Smooth muscle cell (in vitro differentiated cells): ENCODE data around the gene RPS15. TPM values are rescaled to one million over a fixed set of nuclear protein-coding genes. Genes with fewer than 3 reads are reported as not detected.

ENCODE experiments used
- DNase-seq: peaks from one replicate; lab custom pipeline; 2025; ENCODE audit not compliant: unreplicated experiment; lab: John Stamatoyannopoulos, UW
- H2AFZ ChIP-seq: fragments of 200-600 bp; sonication (generic); 2 replicates; pipeline ENCODE4 v1.6.0; 2016; ENCODE audit warnings: antibody characterized with exemption, low read depth, mild to moderate bottlenecking
- H3F3A ChIP-seq: fragments of 200-600 bp; sonication (generic); 2 replicates; pipeline ENCODE4 v1.6.0; 2017; ENCODE audit warnings: antibody characterized with exemption, low read depth
- H3K27ac ChIP-seq: fragments of 200-600 bp; sonication (generic); 2 replicates; pipeline ENCODE4 v1.5.1; 2016; ENCODE audit warnings: low read depth, mild to moderate bottlenecking
- H3K27me3 ChIP-seq: fragments of 200-600 bp; sonication (generic); 2 replicates; pipeline ENCODE4 v1.6.1; 2016; ENCODE audit warnings: low read depth, mild to moderate bottlenecking
- H3K36me3 ChIP-seq: fragments of 200-600 bp; sonication (generic); 2 replicates; pipeline ENCODE4 v1.5.1; 2016; ENCODE audit warnings: low read depth
- H3K4me1 ChIP-seq: fragments of 200-600 bp; sonication (generic); 2 replicates; pipeline ENCODE4 v1.5.1; 2016; ENCODE audit warnings: low read depth
- H3K4me2 ChIP-seq: fragments of 200-600 bp; sonication (generic); 2 replicates; pipeline ENCODE4 v1.6.0; 2016; ENCODE audit warnings: mild to moderate bottlenecking
- H3K4me3 ChIP-seq: fragments of 200-600 bp; sonication (generic); 2 replicates; pipeline ENCODE4 v1.5.1; 2016; ENCODE audit warnings: mild to moderate bottlenecking
- H3K79me2 ChIP-seq: fragments of 200-600 bp; sonication (generic); 2 replicates; pipeline ENCODE4 v1.6.0; 2016; ENCODE audit warnings: low read depth, mild to moderate bottlenecking
- H3K9ac ChIP-seq: fragments of 200-600 bp; sonication (generic); 2 replicates; pipeline ENCODE4 v1.6.0; 2016; ENCODE audit warnings: low read depth
- H3K9me3 ChIP-seq: fragments of 200-600 bp; sonication (generic); replicated peaks from 2 replicates; pipeline ENCODE4 v1.5.1; 2016; ENCODE audit warnings: low read depth
- H4K20me1 ChIP-seq: fragments of 200-600 bp; sonication (generic); 2 replicates; pipeline ENCODE4 v1.6.0; 2016; ENCODE audit warnings: low read depth
- WGBS: methylation state at CpG from one replicate; pipeline ENCODE4 v1.1.7; 2016; ENCODE audit warnings: low lambda C conversion rate; 5-methylcytosine and 5-hydroxymethylcytosine counted together
- polyA plus RNA-seq: library from polyadenylated mRNA; unstranded; fragments of >200 nt; fragmentation: Nextera tagmentation; extraction: Ambion mirVana; gene quantifications from 2 replicates; pipeline ENCODE4 v1.2.1, GENCODE V29; 2016
- total RNA-seq: library from RNA; depleted of rRNA; stranded (reverse); fragments of >200 nt; gene quantifications from 2 replicates; pipeline ENCODE4 v1.2.3, GENCODE V29; 2014
- TF ChIP-seq, protein P1 (sequence below): fragments of 200-600 bp; sonication (generic); IDR thresholded peaks from 2 replicates; pipeline ENCODE4 v1.5.1; 2017; ENCODE audit warnings: borderline replicate concordance, mild to moderate bottlenecking, antibody characterized with exemption; ENCODE audit not compliant: insufficient read depth, poor library complexity, severe bottlenecking

RPS15 gene
- total and polyA plus RNA-seq, 2 experiments from 2014 or later = 1,180 to 2,744 TPM

DNA sequence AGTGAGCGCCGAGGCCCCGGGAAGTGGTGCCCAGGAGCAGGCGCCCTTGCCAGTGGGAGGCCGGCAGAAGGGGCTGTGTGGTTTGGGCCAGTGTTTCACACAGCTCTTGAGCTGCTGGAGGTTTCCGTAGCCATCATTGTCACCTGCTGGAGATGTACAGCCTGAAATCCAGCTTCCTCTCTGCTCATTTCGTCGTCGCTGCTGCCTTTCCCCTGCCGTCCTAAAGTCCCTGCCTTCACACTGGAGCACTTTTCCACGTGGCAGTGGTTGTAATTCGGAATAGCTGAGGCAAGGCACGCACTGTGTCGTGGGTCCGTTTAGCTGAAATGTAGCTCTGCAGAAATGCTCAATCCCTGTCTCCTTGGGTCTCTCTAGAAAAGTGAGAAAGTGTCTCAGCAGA lies 17.6 kb upstream of the RPS15 start:
- H3F3A ChIP-seq = peaks cover 18% of the 10 kb centered on the region
- TF ChIP-seq, protein P1, sequence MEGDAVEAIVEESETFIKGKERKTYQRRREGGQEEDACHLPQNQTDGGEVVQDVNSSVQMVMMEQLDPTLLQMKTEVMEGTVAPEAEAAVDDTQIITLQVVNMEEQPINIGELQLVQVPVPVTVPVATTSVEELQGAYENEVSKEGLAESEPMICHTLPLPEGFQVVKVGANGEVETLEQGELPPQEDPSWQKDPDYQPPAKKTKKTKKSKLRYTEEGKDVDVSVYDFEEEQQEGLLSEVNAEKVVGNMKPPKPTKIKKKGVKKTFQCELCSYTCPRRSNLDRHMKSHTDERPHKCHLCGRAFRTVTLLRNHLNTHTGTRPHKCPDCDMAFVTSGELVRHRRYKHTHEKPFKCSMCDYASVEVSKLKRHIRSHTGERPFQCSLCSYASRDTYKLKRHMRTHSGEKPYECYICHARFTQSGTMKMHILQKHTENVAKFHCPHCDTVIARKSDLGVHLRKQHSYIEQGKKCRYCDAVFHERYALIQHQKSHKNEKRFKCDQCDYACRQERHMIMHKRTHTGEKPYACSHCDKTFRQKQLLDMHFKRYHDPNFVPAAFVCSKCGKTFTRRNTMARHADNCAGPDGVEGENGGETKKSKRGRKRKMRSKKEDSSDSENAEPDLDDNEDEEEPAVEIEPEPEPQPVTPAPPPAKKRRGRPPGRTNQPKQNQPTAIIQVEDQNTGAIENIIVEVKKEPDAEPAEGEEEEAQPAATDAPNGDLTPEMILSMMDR = no peak
- no peak for DNase-seq
- WGBS = 94% methylated on average over 15 of the region's 15 CpGs
- no peak overlapping the region for H3K9ac ChIP-seq
- peaks cover 15% of the 10 kb centered on the region for H3K4me1 ChIP-seq
- H3K9me3 ChIP-seq = no peaks in the 10 kb centered on the region
- H4K20me1 ChIP-seq = peaks cover 91% of the 10 kb centered on the region
- no peaks in the 10 kb centered on the region for H3K27me3 ChIP-seq
- no peak overlapping the region for H3K4me3 ChIP-seq
- no peaks in the 10 kb centered on the region for H3K36me3 ChIP-seq
- no peak overlapping the region for H2AFZ ChIP-seq
- H3K27ac ChIP-seq = no peak overlapping the region
- no peak overlapping the region for H3K4me2 ChIP-seq
- H3K79me2 ChIP-seq = peaks cover 78% of the 10 kb centered on the region

DNA sequence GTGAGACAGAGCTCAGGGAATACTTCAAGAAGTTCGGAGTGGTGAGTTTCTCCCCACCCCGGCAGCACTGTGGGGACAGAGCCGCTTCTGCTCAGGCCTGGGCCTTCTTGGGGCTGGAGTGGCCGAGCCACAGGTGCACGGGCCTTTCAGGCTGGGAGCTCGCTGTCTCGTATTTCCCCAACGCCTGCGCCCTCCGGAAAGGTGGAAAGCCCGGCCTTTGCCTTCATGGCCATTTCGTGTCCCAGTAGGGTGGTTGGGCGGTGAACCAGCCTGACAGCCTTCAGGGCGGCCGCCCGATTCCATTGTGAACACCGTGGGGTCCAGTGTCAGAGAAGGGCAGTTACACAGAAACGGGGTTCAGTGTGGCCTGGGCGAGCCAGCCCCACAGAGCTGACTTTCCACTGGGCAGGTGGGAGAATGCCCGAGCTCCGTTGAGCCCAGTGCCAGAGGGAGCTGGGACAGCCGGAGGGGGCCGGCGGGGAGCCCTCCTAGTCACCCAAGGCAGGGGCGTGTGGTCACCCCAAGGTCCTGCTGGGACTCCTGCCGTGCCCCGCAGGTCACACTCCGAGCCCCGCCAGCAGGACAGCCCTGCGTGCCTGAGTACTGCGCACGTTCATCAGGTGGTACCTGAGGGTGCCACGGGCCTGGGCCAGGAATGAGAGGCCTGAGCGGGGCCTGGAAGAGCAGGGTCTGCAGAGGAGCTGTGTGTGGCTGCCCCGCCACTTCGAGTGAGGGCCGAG lies 16.8 kb upstream of the RPS15 start:
- peaks cover 11% of the 10 kb centered on the region for H3F3A ChIP-seq
- no peak for DNase-seq
- no peaks in the 10 kb centered on the region for H3K36me3 ChIP-seq
- no peak overlapping the region for H3K4me3 ChIP-seq
- H3K4me2 ChIP-seq = no peak overlapping the region
- no peak overlapping the region for H3K9ac ChIP-seq
- H3K4me1 ChIP-seq = peaks cover 7% of the 10 kb centered on the region
- WGBS = 97% methylated on average over 37 of the region's 37 CpGs
- no peak overlapping the region for H3K27ac ChIP-seq
- peaks cover 81% of the 10 kb centered on the region for H3K79me2 ChIP-seq
- H4K20me1 ChIP-seq = peaks cover 91% of the 10 kb centered on the region
- TF ChIP-seq, protein P1 = no peak
- no peak overlapping the region for H2AFZ ChIP-seq
- H3K9me3 ChIP-seq = no peaks in the 10 kb centered on the region
- H3K27me3 ChIP-seq = no peaks in the 10 kb centered on the region

DNA sequence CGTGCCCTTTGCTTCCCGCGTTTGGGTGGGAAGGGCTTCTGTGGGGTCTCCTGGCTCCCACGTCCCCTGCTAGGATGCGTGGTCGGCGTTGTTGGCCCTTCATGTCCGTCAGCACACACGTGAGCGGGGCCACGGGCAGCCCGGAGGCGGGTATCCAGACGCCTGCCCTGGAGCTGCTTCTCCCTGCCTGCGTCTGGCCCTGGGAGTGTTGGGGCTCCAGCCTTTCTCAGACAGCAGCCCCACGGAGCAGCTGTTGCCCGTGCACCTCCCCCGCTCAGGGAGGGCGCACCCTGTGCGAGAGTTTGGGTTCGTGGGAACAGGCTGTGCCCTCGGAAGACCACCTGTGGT lies 16.3 kb upstream of the RPS15 start:
- H3F3A ChIP-seq = peaks cover 6% of the 10 kb centered on the region
- H3K27ac ChIP-seq = no peak overlapping the region
- TF ChIP-seq, protein P1 = no peak
- no peaks in the 10 kb centered on the region for H3K27me3 ChIP-seq
- WGBS = 88% methylated on average over 22 of the region's 22 CpGs
- no peak overlapping the region for H3K4me3 ChIP-seq
- H3K4me2 ChIP-seq = no peak overlapping the region
- H3K79me2 ChIP-seq = peaks cover 76% of the 10 kb centered on the region
- H3K9ac ChIP-seq = no peak overlapping the region
- peaks cover 91% of the 10 kb centered on the region for H4K20me1 ChIP-seq
- peaks cover 2% of the 10 kb centered on the region for H3K4me1 ChIP-seq
- no peaks in the 10 kb centered on the region for H3K36me3 ChIP-seq
- H2AFZ ChIP-seq = no peak overlapping the region
- no peak for DNase-seq
- no peaks in the 10 kb centered on the region for H3K9me3 ChIP-seq

DNA sequence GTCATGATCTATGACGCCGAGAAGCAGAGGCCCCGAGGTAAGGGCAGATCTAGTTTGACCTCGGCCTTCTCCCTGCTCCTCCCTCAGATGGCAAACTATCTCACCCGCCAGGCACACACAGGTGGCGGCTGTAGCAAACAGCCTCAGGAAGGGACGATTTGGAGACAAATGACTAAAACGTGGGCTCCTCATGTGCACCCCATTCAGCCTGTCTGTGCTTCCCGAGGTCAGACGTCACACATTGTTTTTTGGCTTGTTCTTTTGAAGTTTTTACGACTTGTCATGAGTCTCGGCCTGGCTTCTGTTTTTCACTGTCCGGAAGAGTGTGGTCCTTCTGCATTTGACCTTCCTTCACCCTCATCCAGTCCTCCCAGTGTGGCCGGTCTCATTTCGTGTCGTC lies 15.8 kb upstream of the RPS15 start:
- DNase-seq = no peak
- Histone ChIP-seq H3K36me3 (no peaks in the 10 kb centered on the region), H3K27me3 (no peaks in the 10 kb centered on the region), H3K4me2 (no peak overlapping the region), H3K9me3 (no peaks in the 10 kb centered on the region), H3K27ac (no peak overlapping the region), H3K9ac (no peak overlapping the region), H3K4me1 (no peaks in the 10 kb centered on the region), H3K4me3 (no peak overlapping the region), H3F3A (peaks cover 4% of the 10 kb centered on the region), H3K79me2 (peaks cover 71% of the 10 kb centered on the region), H2AFZ (no peak overlapping the region), H4K20me1 (peaks cover 91% of the 10 kb centered on the region)
- TF ChIP-seq, protein P1 = no peak
- 83% methylated on average over 16 of the region's 16 CpGs for WGBS
